ENCODE data around the gene HK1.

- TF ChIP-seq EZH2phosphoT487 (IDR thresholded peaks at IDR 0.05; ENCODE audit: borderline replicate concordance, low read depth, low read length): no peak
- TF ChIP-seq, protein P1, sequence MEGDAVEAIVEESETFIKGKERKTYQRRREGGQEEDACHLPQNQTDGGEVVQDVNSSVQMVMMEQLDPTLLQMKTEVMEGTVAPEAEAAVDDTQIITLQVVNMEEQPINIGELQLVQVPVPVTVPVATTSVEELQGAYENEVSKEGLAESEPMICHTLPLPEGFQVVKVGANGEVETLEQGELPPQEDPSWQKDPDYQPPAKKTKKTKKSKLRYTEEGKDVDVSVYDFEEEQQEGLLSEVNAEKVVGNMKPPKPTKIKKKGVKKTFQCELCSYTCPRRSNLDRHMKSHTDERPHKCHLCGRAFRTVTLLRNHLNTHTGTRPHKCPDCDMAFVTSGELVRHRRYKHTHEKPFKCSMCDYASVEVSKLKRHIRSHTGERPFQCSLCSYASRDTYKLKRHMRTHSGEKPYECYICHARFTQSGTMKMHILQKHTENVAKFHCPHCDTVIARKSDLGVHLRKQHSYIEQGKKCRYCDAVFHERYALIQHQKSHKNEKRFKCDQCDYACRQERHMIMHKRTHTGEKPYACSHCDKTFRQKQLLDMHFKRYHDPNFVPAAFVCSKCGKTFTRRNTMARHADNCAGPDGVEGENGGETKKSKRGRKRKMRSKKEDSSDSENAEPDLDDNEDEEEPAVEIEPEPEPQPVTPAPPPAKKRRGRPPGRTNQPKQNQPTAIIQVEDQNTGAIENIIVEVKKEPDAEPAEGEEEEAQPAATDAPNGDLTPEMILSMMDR (conservative IDR thresholded peaks at IDR 0.05; ENCODE audit: low read length): no peak
These were observed 814 bp downstream of the HK1 start for GRCh38 chr10:69279110-69279509.
